IMR-90 (cell line): Measurements from ENCODE around the gene FGD5. TPM values are rescaled to one million over a fixed set of nuclear protein-coding genes. Genes with fewer than 3 reads are reported as not detected.

Source experiments
- ATAC-seq: fragments of 200-7000 bp; cut with Tn5 transposase; 2 replicates; pipeline ENCODE4 v1.9.1; 2020; ENCODE audit warnings: low read depth, mild to moderate bottlenecking, moderate library complexity
- BruUV-seq: library from RNA; stranded (reverse); fragments of 400-500 nt; replicated peaks from 2 replicates; lab custom pipeline; 2021; lab: Mats Ljungman, UMichigan
- CTCF ChIA-PET: fragments of 300-600 bp; formaldehyde crosslinking; extraction: SDS; loops from one replicate; lab custom pipeline; 2021; ENCODE audit warnings: antibody characterized with exemption; lab: Yijun Ruan, JAX
- POLR2A ChIA-PET: fragments of 300-600 bp; sonication (Branson Sonifier 250); formaldehyde crosslinking; loops from one replicate; lab custom pipeline; 2022; ENCODE audit warnings: antibody characterized with exemption; ENCODE audit not compliant: unreplicated experiment; lab: Charles Lee
- DNase-seq: peaks from one replicate; pipeline ENCODE4 v3.0.0; 2013
- H2AFZ ChIP-seq: replicated peaks from 2 replicates; pipeline ENCODE3; 2013; ENCODE audit warnings: low read length, mild to moderate bottlenecking; ENCODE audit not compliant: poor library complexity
- H2AK5ac ChIP-seq: 2 replicates; pipeline ENCODE4 v1.6.1; 2013; ENCODE audit warnings: low read depth, low read length, inconsistent platforms
- H2AK9ac ChIP-seq: replicated peaks from 2 replicates; pipeline ENCODE3; 2013; ENCODE audit warnings: mild to moderate bottlenecking, low read depth, low read length, moderate library complexity; ENCODE audit not compliant: poor library complexity
- H2BK120ac ChIP-seq: 2 replicates; pipeline ENCODE4 v1.6.1; 2013; ENCODE audit warnings: low read depth, low read length, inconsistent platforms
- H2BK15ac ChIP-seq: 3 replicates; pipeline ENCODE4 v1.6.1; 2013; ENCODE audit warnings: low read depth, low read length, inconsistent platforms
- H2BK20ac ChIP-seq: 2 replicates; pipeline ENCODE4 v1.6.1; 2013; ENCODE audit warnings: low read depth, mild to moderate bottlenecking, inconsistent platforms, low read length, moderate library complexity
- H2BK5ac ChIP-seq: 2 replicates; pipeline ENCODE4 v1.6.1; 2013; ENCODE audit warnings: mild to moderate bottlenecking, low read depth, low read length, inconsistent platforms; ENCODE audit not compliant: poor library complexity, severe bottlenecking
- H3K14ac ChIP-seq: replicated peaks from 2 replicates; pipeline ENCODE4 v1.6.1; 2013; ENCODE audit warnings: low read depth, low read length, inconsistent platforms
- H3K18ac ChIP-seq: 2 replicates; pipeline ENCODE4 v1.6.1; 2013; ENCODE audit warnings: low read depth, low read length, control low read depth
- H3K23ac ChIP-seq: 2 replicates; pipeline ENCODE4 v1.6.1; 2013; ENCODE audit warnings: low read depth, low read length, inconsistent platforms
- H3K27ac ChIP-seq: 2 replicates; pipeline ENCODE4 v1.5.1; 2013; ENCODE audit warnings: mild to moderate bottlenecking, control low read depth, low read length; ENCODE audit not compliant: insufficient read depth
- H3K27me3 ChIP-seq: 2 replicates; pipeline ENCODE4 v1.6.1; 2013; ENCODE audit warnings: low read length; ENCODE audit not compliant: control insufficient read depth, insufficient read depth
- H3K36me3 ChIP-seq: 2 replicates; pipeline ENCODE4 v1.6.1; 2013; ENCODE audit warnings: low read length, mixed read lengths; ENCODE audit not compliant: control insufficient read depth, insufficient read depth
- H3K4ac ChIP-seq: 2 replicates; pipeline ENCODE4 v1.6.1; 2013; ENCODE audit warnings: low read depth, low read length, inconsistent platforms
- H3K4me1 ChIP-seq: 2 replicates; pipeline ENCODE4 v1.6.1; 2013; ENCODE audit warnings: low read length, mixed read lengths; ENCODE audit not compliant: control insufficient read depth, insufficient read depth
- H3K4me2 ChIP-seq: 2 replicates; pipeline ENCODE4 v1.6.1; 2013; ENCODE audit warnings: low read depth, mild to moderate bottlenecking, control low read depth, low read length, moderate library complexity
- H3K4me3 ChIP-seq: 2 replicates; pipeline ENCODE4 v1.5.1; 2013; ENCODE audit warnings: low read depth, mild to moderate bottlenecking, control low read depth, low read length, moderate library complexity; ENCODE audit not compliant: insufficient read depth
- H3K56ac ChIP-seq: 2 replicates; pipeline ENCODE4 v1.6.1; 2013; ENCODE audit warnings: low read length, inconsistent platforms; ENCODE audit not compliant: insufficient read depth; ENCODE audit errors: extremely low read depth
- H3K79me1 ChIP-seq, 2 experiments: 2 replicates each; pipeline ENCODE4 v1.6.1; 2013; ENCODE audit warnings: low read length in 2 of 2, inconsistent platforms in 1 of 2, low read depth in 1 of 2
- H3K9ac ChIP-seq: 2 replicates; pipeline ENCODE4 v1.6.1; 2013; ENCODE audit warnings: low read depth, low read length, control low read depth
- H3K9me1 ChIP-seq: 2 replicates; pipeline ENCODE4 v1.6.1; 2013; ENCODE audit warnings: low read length, inconsistent platforms; ENCODE audit not compliant: insufficient read depth
- H3K9me3 ChIP-seq: 2 replicates; pipeline ENCODE4 v1.6.1; 2013; ENCODE audit warnings: low read length; ENCODE audit not compliant: control insufficient read depth, insufficient read depth
- H4K20me1 ChIP-seq: 2 replicates; pipeline ENCODE4 v1.6.1; 2013; ENCODE audit warnings: low read length, inconsistent platforms; ENCODE audit not compliant: insufficient read depth
- H4K5ac ChIP-seq: 2 replicates; pipeline ENCODE4 v1.6.1; 2013; ENCODE audit warnings: mild to moderate bottlenecking, low read depth, low read length, control low read depth
- H4K8ac ChIP-seq, 2 experiments: 2 replicates each; pipeline ENCODE4 v1.6.1; 2013; ENCODE audit warnings: low read depth in 2 of 2, low read length in 2 of 2, control low read depth in 1 of 2, inconsistent platforms in 1 of 2
- H4K91ac ChIP-seq: 2 replicates; pipeline ENCODE4 v1.6.1; 2013; ENCODE audit warnings: low read depth, low read length, inconsistent platforms; ENCODE audit not compliant: insufficient read depth
- BHLHE40 ChIP-seq: fragments of 150-350 bp; IDR thresholded peaks from 2 replicates; pipeline ENCODE4 v1.6.1; 2016; ENCODE audit warnings: mild to moderate bottlenecking, low read depth, low read length
- CEBPB ChIP-seq: IDR thresholded peaks from 2 replicates; pipeline ENCODE4 v1.6.1; 2012; ENCODE audit warnings: low read depth, low read length, improper control_type of control experiment
- FOS ChIP-seq: fragments of 150-350 bp; IDR thresholded peaks from 2 replicates; pipeline ENCODE4 v1.6.1; 2016; ENCODE audit warnings: low read depth, low read length
- MAFK ChIP-seq: IDR thresholded peaks from 2 replicates; pipeline ENCODE4 v1.6.1; 2012; ENCODE audit warnings: low read depth, low read length, improper control_type of control experiment
- MAZ ChIP-seq: IDR thresholded peaks from 2 replicates; pipeline ENCODE4 v1.6.1; 2012; ENCODE audit warnings: low read depth, mild to moderate bottlenecking, low read length, improper control_type of control experiment, moderate library complexity, borderline replicate concordance
- POLR2A ChIP-seq: IDR thresholded peaks from 2 replicates; pipeline ENCODE4 v1.6.1; 2012; ENCODE audit warnings: mild to moderate bottlenecking, low read depth, low read length
- WGBS, 2 experiments: methylation state at CpG; one replicate each; pipeline versions ENCODE4 v1.1.5 to v1.1.7; 2013; ENCODE audit warnings: missing lambda C conversion rate in 2 of 2; ENCODE audit not compliant: insufficient read length in 1 of 2; ENCODE audit errors: extremely low coverage in 2 of 2; 5-methylcytosine and 5-hydroxymethylcytosine counted together
- dilution Hi-C: fragments of 300-500 bp; cut with HindIII; formaldehyde crosslinking; loops from one replicate; pipeline ENCODE4 v1.14.3; 2018; ENCODE audit warnings: low sequenced_read_pairs; ENCODE audit not compliant: unreplicated experiment
- in situ Hi-C: fragments of 300-500 bp; cut with MboI; formaldehyde crosslinking; loops from 3 replicates; pipeline ENCODE4 v1.14.3; 2019; ENCODE audit warnings: low sequenced_read_pairs, inconsistent platforms, mixed read lengths
- intact Hi-C: fragments of 100-400 bp; cut with micrococcal nuclease; formaldehyde crosslinking; loops from 2 replicates; pipeline ENCODE4 v1.10.0; 2022
- polyA plus RNA-seq, 3 experiments: library from polyadenylated mRNA; depleted of rRNA; stranded (reverse); fragments of >200 nt; gene quantifications; 2 replicates each; pipeline ENCODE4 v1.2.3, GENCODE V29; 2012; ENCODE audit warnings: low replicate concordance in 1 of 3
- total RNA-seq: library from RNA; depleted of rRNA; stranded (reverse); fragments of >200 nt; gene quantifications from 2 replicates; pipeline ENCODE4 v1.2.3, GENCODE V29; 2012
- TF ChIP-seq, protein P1 (sequence below): conservative IDR thresholded peaks from 2 replicates; pipeline ENCODE4 v1.5.1; 2012; ENCODE audit warnings: mild to moderate bottlenecking, low read depth, low read length, improper control_type of control experiment

FGD5 gene
- total and polyA plus RNA-seq, 2 of the 4 experiments (the other 2 are of a cell fraction), result not detected

DNA sequence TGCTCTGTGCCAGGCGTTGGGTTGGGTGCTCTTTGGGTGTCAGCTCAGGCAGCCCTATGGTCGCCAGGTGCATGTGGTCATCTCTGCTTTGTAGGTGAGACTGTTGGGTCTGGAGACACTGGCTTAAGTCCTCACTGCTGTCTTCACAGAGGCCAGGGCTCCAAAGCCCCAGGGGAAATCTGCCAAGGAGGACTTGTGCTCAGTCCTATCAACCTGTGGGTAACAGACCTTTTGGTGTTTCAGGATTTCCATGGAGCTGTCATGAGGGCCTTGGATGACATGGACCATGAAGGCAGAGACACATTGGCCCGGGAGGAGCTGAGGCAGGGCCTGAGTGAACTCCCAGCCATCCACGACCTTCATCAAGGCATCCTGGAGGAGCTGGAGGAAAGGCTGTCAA, 78.5 kb downstream of the FGD5 start:
- H3K4ac ChIP-seq, result no peak overlapping the region
- no peak overlapping the region for H3K9ac ChIP-seq
- H2AFZ ChIP-seq, result no peak overlapping the region
- peaks cover 10% of the 10 kb centered on the region for H3K27me3 ChIP-seq
- H3K9me3 ChIP-seq, result no peaks in the 10 kb centered on the region
- H4K20me1 ChIP-seq, result no peaks in the 10 kb centered on the region
- no peak overlapping the region for H2BK120ac ChIP-seq
- no peaks in the 10 kb centered on the region for H3K36me3 ChIP-seq
- H3K79me1 ChIP-seq, result no peaks in the 10 kb centered on the region
- no peak overlapping the region for H3K23ac ChIP-seq
- no peaks in the 10 kb centered on the region for H3K4me1 ChIP-seq
- TF ChIP-seq MAFK (no peak), FOS (no peak), MAZ (no peak), BHLHE40 (no peak), CEBPB (no peak), POLR2A (no peak)
- TF ChIP-seq, protein P1, sequence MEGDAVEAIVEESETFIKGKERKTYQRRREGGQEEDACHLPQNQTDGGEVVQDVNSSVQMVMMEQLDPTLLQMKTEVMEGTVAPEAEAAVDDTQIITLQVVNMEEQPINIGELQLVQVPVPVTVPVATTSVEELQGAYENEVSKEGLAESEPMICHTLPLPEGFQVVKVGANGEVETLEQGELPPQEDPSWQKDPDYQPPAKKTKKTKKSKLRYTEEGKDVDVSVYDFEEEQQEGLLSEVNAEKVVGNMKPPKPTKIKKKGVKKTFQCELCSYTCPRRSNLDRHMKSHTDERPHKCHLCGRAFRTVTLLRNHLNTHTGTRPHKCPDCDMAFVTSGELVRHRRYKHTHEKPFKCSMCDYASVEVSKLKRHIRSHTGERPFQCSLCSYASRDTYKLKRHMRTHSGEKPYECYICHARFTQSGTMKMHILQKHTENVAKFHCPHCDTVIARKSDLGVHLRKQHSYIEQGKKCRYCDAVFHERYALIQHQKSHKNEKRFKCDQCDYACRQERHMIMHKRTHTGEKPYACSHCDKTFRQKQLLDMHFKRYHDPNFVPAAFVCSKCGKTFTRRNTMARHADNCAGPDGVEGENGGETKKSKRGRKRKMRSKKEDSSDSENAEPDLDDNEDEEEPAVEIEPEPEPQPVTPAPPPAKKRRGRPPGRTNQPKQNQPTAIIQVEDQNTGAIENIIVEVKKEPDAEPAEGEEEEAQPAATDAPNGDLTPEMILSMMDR, result no peak
- H2BK5ac ChIP-seq, result no peak overlapping the region
- no peak overlapping the region for H4K91ac ChIP-seq
- intact Hi-C loops (no loop called here), in situ Hi-C loops (no loop called here), dilution Hi-C loops (no loop called here)
- no peak overlapping the region for H3K4me3 ChIP-seq
- H3K18ac ChIP-seq, result no peak overlapping the region
- no peak overlapping the region for H2AK5ac ChIP-seq
- no peak overlapping the region for H4K8ac ChIP-seq
- no peak for DNase-seq
- BruUV-seq, result no TSS peak
- CTCF ChIA-PET, result no interaction called here
- no peak overlapping the region for H3K27ac ChIP-seq
- ATAC-seq, result no peak
- H2BK15ac ChIP-seq, result no peak overlapping the region
- H2AK9ac ChIP-seq, result no peak overlapping the region
- H4K5ac ChIP-seq, result no peak overlapping the region
- no CpG with 5 or more reads among the region's 4 CpGs for WGBS, 2 experiments
- H3K14ac ChIP-seq, result no peak overlapping the region
- POLR2A ChIA-PET, result no interaction called here
- no peak overlapping the region for H3K56ac ChIP-seq
- H3K4me2 ChIP-seq, result no peak overlapping the region
- H2BK20ac ChIP-seq, result no peak overlapping the region
- H3K9me1 ChIP-seq, result no peaks in the 10 kb centered on the region
